Activated CD4-positive, alpha-beta T cell treated with anti-CD3 and anti-CD28 coated beads, Interleukin-2, amount 10 ng/mL, durations not matched to agents 7 days and 5 days (primary cell): ENCODE measurements around the gene SRGAP3. TPM values are rescaled to one million over a fixed set of nuclear protein-coding genes. Genes with fewer than 3 reads are reported as not detected.

Source experiments
- CTCF ChIA-PET: fragments of 350-600 bp; sonication (Branson Sonifier 250); formaldehyde crosslinking; loops from one replicate; lab custom pipeline; 2021; ENCODE audit warnings: antibody characterized with exemption; lab: Charles Lee
- POLR2A ChIA-PET: fragments of 350-600 bp; sonication (Branson Sonifier 250); formaldehyde crosslinking; loops from one replicate; lab custom pipeline; 2021; ENCODE audit warnings: antibody characterized with exemption; lab: Charles Lee
- DNase-seq: peaks from one replicate; pipeline ENCODE4 v3.0.0-alpha.2; 2020
- H3K27ac Mint-ChIP-seq: one replicate; pipeline ENCODE4 v1.8.0; 2021; ENCODE audit warnings: mild to moderate bottlenecking, moderate library complexity, mixed read lengths
- H3K27me3 Mint-ChIP-seq: one replicate; pipeline ENCODE4 v1.8.0; 2021; ENCODE audit warnings: mixed read lengths
- H3K36me3 Mint-ChIP-seq: one replicate; pipeline ENCODE4 v1.8.0; 2021; ENCODE audit warnings: low read depth, mixed read lengths
- H3K4me1 Mint-ChIP-seq: one replicate; pipeline ENCODE4 v1.8.0; 2021; ENCODE audit warnings: mixed read lengths
- H3K4me3 Mint-ChIP-seq: one replicate; pipeline ENCODE4 v1.8.0; 2021; ENCODE audit warnings: mild to moderate bottlenecking, moderate library complexity, mixed read lengths
- H3K9me3 Mint-ChIP-seq: one replicate; pipeline ENCODE4 v1.8.0; 2021; ENCODE audit warnings: mixed read lengths
- total RNA-seq, 2 experiments: library from RNA; stranded (reverse); gene quantifications; one replicate each; pipeline ENCODE4 v1.2.3, GENCODE V29; 2021

SRGAP3 gene
- total RNA-seq, 2 experiments from 2014 or later, result 3.2 to 4.0 TPM

DNA sequence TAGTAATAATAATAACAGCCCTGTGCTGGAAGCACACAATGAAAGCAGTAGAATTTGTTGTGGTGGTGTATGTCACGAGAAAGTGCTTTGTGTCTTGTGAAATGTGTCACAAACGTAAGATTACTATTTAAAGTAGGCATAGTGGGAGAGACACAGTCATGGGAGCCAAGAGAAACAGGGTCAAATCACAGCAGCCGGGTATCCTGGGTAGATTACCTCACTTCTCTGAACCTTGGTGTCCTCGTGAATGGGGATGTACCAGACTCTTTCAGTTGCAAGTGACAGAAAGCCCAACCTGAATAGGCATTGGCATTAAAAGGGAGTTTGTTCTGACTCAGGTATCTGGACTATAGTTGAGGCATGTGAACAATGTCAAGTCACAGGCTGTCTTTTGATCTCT, 29.1 kb upstream of the SRGAP3 start:
- Mint-ChIP-seq H3K4me1 (no peaks in the 10 kb centered on the region), H3K4me3 (no peak overlapping the region), H3K27ac (no peak overlapping the region), H3K36me3 (no peaks in the 10 kb centered on the region), H3K9me3 (no peaks in the 10 kb centered on the region), H3K27me3 (peaks cover 9% of the 10 kb centered on the region)
- no peak for DNase-seq
- ChIA-PET POLR2A (no interaction called here), CTCF (interaction anchor here (0.7 kb wide), 1 partner anchor 236 kb away, joined by 3 read pairs; no protein-coding TSS in a partner anchor)

DNA sequence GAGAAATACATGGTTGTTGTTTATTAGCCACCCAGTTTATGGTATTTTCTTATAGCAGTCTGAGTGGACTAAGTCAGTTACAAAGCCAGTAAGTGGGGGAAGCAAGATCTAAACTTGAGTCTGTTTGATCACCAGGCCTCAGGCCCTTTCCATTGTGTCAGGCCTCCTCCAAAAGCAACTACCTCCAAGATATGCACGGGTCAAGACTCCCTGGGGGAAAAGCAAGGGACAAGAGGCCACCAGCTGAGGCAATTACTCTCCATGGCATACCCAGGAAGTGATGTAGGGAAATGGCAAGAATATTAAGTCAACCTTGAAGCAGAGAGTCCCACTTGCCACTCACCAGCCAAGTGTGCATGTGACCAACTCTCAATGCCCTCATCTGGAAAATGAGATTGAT, 28.6 kb upstream of the SRGAP3 start:
- peaks cover 10% of the 10 kb centered on the region for H3K27me3 Mint-ChIP-seq
- CTCF ChIA-PET, result interaction anchor here (0.7 kb wide), 1 partner anchor 236 kb away, joined by 3 read pairs; no protein-coding TSS in a partner anchor

DNA sequence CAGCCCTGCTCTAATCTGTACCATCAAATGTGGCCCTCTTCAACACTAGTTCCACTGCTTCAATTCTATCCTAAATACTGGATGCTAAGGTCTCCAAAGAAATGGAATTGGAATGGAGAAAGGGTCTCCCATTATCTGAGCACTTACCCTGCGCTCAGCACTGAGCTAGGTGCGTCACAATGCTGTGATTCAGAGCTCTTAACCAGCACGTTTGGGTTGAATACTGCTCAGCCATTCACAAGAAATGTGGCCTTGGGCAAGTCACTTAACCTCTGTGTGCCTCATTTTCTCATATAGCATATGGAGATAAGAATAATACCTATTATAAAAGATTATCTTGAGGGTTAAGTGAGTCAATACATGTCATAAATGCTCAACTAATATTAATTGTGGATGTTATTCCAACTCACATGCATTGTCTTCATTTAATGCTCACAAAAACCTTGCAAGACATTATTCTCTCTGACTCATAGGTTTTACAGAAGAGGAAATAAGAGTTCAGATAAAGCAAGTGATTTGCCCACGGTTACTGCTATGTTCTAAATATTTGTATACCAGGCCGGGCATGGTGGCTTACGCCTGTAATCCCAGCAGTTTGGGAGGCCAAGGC, 27.4 kb upstream of the SRGAP3 start:
- Mint-ChIP-seq H3K27me3 (peaks cover 10% of the 10 kb centered on the region), H3K4me1 (no peaks in the 10 kb centered on the region), H3K36me3 (no peaks in the 10 kb centered on the region), H3K27ac (no peak overlapping the region), H3K9me3 (no peaks in the 10 kb centered on the region), H3K4me3 (no peak overlapping the region)
- DNase-seq, result no peak
- POLR2A ChIA-PET, result no interaction called here
- CTCF ChIA-PET, result interaction anchor here (1.0 kb wide), 1 partner anchor 9 kb away, joined by 7 read pairs; no protein-coding TSS in a partner anchor

More for the DNA sequence above, 28.6 kb upstream of the SRGAP3 start:
- Mint-ChIP-seq H3K36me3 (no peaks in the 10 kb centered on the region), H3K4me3 (no peak overlapping the region), H3K4me1 (no peaks in the 10 kb centered on the region), H3K27ac (no peak overlapping the region), H3K9me3 (no peaks in the 10 kb centered on the region)
- POLR2A ChIA-PET, result no interaction called here
- DNase-seq, result no peak

DNA sequence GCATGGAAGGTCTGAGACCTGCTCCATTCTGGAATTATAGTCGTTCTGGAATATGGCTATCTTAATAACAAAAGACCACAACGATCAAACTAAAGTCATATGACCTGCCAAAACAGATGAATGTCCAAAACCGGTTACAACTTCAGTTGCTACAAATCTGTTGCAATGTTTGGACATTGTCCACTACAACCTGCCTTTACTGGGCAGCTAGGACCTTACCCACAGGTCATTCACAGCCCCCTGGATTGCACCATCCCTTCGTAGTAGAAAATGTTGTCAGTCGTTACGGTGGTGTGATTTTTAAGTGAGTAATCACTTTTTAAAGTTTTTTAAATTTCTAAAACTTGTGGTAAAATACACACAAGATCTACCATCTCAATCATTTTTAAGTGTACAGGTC, 22.5 kb upstream of the SRGAP3 start:
- Mint-ChIP-seq H3K27me3 (peaks cover 8% of the 10 kb centered on the region), H3K9me3 (no peaks in the 10 kb centered on the region), H3K27ac (no peak overlapping the region), H3K36me3 (no peaks in the 10 kb centered on the region), H3K4me1 (no peaks in the 10 kb centered on the region), H3K4me3 (no peak overlapping the region)
- no peak for DNase-seq
- POLR2A ChIA-PET, result no interaction called here
- CTCF ChIA-PET, result no interaction called here

DNA sequence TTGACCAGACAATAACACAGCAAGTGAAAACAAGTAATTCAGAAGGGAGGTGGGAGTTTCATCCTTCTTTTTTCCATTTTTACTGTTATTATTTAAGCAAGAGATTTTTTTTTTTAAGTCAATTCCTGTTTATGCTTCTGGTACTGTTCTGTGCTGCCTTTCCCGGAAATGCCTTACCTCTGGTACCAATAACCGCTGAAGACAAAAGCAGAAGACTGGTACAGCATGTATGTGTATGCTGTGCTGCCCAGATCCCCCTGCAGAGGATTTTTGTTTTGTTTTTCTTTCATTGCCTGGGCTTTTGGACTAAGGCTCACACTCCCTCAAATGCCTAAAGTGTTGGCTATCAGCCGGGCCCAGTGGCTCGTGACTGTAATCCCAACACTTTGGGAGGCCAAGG, 21.3 kb upstream of the SRGAP3 start:
- Mint-ChIP-seq H3K27ac (no peak overlapping the region), H3K27me3 (peaks cover 8% of the 10 kb centered on the region), H3K4me1 (no peaks in the 10 kb centered on the region), H3K36me3 (no peaks in the 10 kb centered on the region), H3K9me3 (no peaks in the 10 kb centered on the region), H3K4me3 (no peak overlapping the region)
- DNase-seq, result no peak
- ChIA-PET POLR2A (no interaction called here), CTCF (no interaction called here)

DNA sequence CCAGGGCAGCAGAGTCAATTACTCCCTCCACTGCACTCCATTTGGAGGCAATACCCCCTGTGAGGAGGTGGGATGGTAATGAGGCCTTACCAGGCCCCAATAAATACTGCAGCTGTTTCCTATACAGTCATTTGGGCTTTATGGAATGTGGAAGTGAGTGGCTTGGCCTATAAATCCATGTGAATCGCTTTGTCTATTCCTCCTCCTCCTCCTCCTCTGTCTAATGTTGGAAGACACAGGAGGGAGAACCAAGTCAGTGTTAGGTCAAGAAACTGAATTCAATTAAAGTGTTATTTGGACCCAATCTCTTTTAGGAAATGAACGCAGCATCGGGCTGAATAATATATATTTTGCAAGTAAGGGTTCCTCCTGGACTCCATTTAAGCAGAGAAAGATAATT, 17.3 kb upstream of the SRGAP3 start:
- H3K9me3 Mint-ChIP-seq, result peaks cover 1% of the 10 kb centered on the region
- peaks cover 14% of the 10 kb centered on the region for H3K27me3 Mint-ChIP-seq
- CTCF ChIA-PET, result no interaction called here
- no peaks in the 10 kb centered on the region for H3K4me1 Mint-ChIP-seq
- POLR2A ChIA-PET, result no interaction called here
- H3K36me3 Mint-ChIP-seq, result no peaks in the 10 kb centered on the region
- no peak overlapping the region for H3K4me3 Mint-ChIP-seq
- H3K27ac Mint-ChIP-seq, result no peak overlapping the region
- no peak for DNase-seq

DNA sequence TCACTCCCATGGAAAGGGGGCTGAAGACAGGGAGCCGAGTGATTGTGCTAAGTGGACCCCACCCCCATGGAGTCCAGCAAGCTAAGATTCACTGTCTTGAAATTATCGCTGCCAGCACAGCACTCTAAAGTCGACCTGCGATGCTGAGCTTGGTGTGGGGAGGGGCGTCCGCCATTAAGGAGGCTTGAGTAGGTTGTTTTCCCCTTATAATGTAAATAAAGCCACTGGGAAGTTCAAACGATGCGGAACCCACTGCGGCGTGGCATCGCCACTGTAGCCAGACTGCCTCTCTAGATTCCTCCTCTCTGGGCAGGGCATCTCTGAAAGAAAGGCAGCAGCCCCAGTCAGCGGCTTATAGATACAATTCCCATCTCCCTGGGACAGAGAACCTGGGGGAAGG, 10.9 kb upstream of the SRGAP3 start:
- ChIA-PET CTCF (interaction anchor here (1.6 kb wide), 1 partner anchor 11 kb away, joined by 3 read pairs; the partner anchor contains the start of gene SRGAP3), POLR2A (no interaction called here)
- H3K4me1 Mint-ChIP-seq, result no peaks in the 10 kb centered on the region
- peaks cover 33% of the 10 kb centered on the region for H3K27me3 Mint-ChIP-seq
- H3K4me3 Mint-ChIP-seq, result no peak overlapping the region
- H3K9me3 Mint-ChIP-seq, result peaks cover 4% of the 10 kb centered on the region
- no peaks in the 10 kb centered on the region for H3K36me3 Mint-ChIP-seq
- no peak overlapping the region for H3K27ac Mint-ChIP-seq
- DNase-seq, result no peak

DNA sequence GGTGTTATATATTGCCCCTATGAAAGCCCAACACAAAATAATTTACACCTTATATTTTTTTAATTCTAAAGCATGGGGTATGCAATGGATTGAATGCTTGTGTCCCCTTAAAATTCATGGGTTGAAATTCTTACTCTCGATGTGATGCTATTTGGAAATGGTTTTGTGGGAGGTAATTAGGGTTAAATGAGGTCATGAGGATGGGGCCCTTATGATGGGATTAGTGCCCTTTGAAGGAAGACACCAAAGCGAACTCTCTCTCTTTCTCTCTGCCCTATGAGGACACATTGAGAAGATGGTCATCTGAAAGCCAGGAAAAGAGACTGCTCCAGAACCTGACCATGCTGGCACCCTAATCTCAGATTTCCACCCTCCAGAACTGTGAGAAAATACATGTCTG, 7.6 kb upstream of the SRGAP3 start:
- no peaks in the 10 kb centered on the region for H3K36me3 Mint-ChIP-seq
- H3K4me1 Mint-ChIP-seq, result no peaks in the 10 kb centered on the region
- ChIA-PET POLR2A (no interaction called here), CTCF (interaction anchor here (2.1 kb wide), 1 partner anchor 11 kb away, joined by 5 read pairs; no protein-coding TSS in a partner anchor)
- no peak overlapping the region for H3K27ac Mint-ChIP-seq
- peaks cover 34% of the 10 kb centered on the region for H3K27me3 Mint-ChIP-seq
- no peak overlapping the region for H3K4me3 Mint-ChIP-seq
- H3K9me3 Mint-ChIP-seq, result peaks cover 3% of the 10 kb centered on the region
- DNase-seq, result no peak

DNA sequence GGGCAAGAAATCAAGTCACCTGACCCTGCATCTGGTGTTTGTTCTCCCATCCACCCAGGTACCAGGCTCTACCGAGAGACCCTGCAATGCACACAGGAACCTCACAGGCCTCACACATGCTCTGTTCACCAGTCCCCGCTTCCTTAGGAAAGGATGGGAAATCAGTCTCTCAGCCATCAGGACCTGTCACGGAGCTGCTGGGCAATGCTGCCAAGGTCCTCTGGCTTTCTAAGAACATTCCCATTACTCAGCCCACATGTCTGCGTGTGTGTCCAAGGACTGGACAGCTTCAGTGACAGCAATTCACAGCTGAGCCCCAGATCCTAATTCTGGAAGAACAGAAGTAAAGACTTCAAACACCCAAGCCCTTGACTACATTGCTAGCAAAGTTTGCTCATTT, 6.5 kb upstream of the SRGAP3 start:
- H3K4me3 Mint-ChIP-seq, result no peak overlapping the region
- peaks cover 28% of the 10 kb centered on the region for H3K27me3 Mint-ChIP-seq
- DNase-seq, result no peak
- no peaks in the 10 kb centered on the region for H3K36me3 Mint-ChIP-seq
- H3K9me3 Mint-ChIP-seq, result peaks cover 3% of the 10 kb centered on the region
- ChIA-PET CTCF (no interaction called here), POLR2A (no interaction called here)
- H3K4me1 Mint-ChIP-seq, result no peaks in the 10 kb centered on the region
- no peak overlapping the region for H3K27ac Mint-ChIP-seq

DNA sequence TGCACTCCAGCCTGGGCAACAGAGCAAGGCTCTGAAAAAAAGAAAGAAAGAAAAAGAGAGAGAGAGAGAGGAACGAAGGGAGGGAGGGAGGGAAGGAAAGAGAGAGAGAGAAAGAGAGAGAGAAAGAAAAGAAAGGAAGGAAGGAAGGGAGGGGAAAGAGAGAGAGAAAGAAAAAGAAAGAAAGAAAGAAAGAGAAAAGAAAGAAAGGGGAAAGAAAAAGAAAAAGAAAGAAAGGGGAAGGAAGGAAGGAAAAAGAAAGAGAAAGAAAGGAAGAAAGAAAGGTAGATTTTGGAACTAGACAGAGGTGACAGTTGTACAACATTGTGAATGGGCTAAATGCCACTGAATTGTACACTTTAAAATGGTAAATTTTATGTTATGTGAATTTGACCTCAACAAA, 5.3 kb upstream of the SRGAP3 start:
- DNase-seq, result no peak
- CTCF ChIA-PET, result no interaction called here
- peaks cover 9% of the 10 kb centered on the region for H3K4me1 Mint-ChIP-seq
- peaks cover 27% of the 10 kb centered on the region for H3K27me3 Mint-ChIP-seq
- no peak overlapping the region for H3K4me3 Mint-ChIP-seq
- POLR2A ChIA-PET, result interaction anchor here (0.6 kb wide), 1 partner anchor 26 kb away, joined by 3 read pairs; no protein-coding TSS in a partner anchor
- H3K36me3 Mint-ChIP-seq, result no peaks in the 10 kb centered on the region
- H3K27ac Mint-ChIP-seq, result no peak overlapping the region
- H3K9me3 Mint-ChIP-seq, result peaks cover 3% of the 10 kb centered on the region

DNA sequence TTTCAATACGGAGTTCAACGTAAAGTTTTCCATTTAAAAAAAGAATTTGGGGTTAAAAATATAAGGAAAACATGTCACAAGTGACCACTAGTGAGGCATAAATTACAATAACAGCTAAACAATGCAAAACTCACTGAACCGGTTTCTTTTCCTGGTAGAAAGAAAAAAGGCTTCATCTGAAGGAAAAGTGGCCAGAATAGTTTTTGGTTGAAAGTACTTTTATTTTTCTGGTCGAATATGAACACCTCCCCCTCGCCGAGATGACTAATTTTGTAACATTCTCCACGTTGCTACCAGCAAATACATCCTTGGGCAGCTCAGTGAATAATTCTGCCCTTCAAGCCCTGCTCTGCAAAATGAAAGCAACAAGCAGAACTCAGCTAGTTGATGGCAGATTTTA, 3.9 kb upstream of the SRGAP3 start:
- no peak overlapping the region for H3K4me3 Mint-ChIP-seq
- DNase-seq, result no peak
- ChIA-PET POLR2A (no interaction called here), CTCF (no interaction called here)
- peaks cover 29% of the 10 kb centered on the region for H3K27me3 Mint-ChIP-seq
- peaks cover 3% of the 10 kb centered on the region for H3K9me3 Mint-ChIP-seq
- H3K4me1 Mint-ChIP-seq, result peaks cover 24% of the 10 kb centered on the region
- H3K27ac Mint-ChIP-seq, result no peak overlapping the region
- H3K36me3 Mint-ChIP-seq, result no peaks in the 10 kb centered on the region

DNA sequence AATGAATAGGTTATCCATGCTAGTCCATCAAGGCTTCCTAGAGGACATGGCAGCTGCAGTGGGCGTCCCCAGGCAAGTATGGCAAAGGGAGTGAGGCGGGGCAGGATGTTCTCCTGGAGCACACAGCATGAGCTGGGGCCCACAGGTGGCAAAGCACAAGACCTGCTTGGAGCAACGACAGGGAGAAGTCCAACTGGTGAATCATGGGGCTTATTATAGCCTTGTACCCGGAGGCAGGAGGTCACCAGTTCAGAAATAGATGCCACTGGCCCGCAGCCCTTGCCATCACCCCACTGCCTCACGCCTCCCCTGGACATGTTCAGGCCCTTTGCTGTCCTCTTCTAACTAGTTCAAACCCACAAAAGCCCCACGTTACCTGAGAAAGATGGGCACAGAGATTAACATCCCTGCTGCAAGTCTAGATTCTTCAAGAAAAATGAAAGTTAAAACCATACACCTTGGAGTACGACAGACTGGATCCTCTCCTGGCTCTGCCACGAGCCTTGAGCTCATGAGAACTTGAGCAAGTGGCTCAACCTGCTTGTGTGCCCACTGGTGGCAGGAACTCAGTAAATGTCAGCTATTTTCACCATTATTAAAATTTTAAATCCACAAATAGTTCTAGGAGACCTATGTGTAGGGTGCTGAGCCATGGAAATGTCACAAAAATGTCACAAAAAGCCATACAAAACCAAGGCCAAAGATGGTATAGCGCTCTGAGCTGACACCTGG, 1.8 kb upstream of the SRGAP3 start:
- peaks cover 32% of the 10 kb centered on the region for H3K4me1 Mint-ChIP-seq
- ChIA-PET POLR2A (no interaction called here), CTCF (interaction anchor here (1.3 kb wide), 1 partner anchor 83 kb away, joined by 3 read pairs; no protein-coding TSS in a partner anchor)
- DNase-seq, result no peak
- H3K27me3 Mint-ChIP-seq, result peaks cover 27% of the 10 kb centered on the region
- H3K27ac Mint-ChIP-seq, result no peak overlapping the region
- no peak overlapping the region for H3K4me3 Mint-ChIP-seq
- H3K9me3 Mint-ChIP-seq, result no peaks in the 10 kb centered on the region
- H3K36me3 Mint-ChIP-seq, result no peaks in the 10 kb centered on the region

DNA sequence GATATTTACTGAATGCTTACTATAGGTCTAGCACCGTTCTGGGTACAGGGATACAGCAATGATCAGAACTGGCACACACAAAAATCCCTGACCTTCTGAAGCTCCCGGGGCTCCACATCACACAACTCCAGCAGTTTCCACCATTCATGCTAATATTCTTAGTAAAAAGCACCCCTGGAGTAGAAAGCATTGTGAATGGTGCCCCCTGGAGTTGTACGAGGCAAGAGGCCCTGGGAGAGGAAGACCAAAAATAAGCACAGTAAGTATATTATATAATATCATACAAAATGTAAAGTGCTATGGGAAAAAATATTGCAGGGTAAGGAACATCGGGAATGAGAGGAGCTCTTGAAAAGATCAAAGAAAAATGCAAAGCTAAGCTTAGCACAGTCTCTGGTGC, 790 bp upstream of the SRGAP3 start:
- POLR2A ChIA-PET, result no interaction called here
- peaks cover 20% of the 10 kb centered on the region for H3K27me3 Mint-ChIP-seq

More for the DNA sequence above, 790 bp upstream of the SRGAP3 start:
- no peak for DNase-seq
- Mint-ChIP-seq H3K9me3 (no peaks in the 10 kb centered on the region), H3K4me1 (peaks cover 32% of the 10 kb centered on the region), H3K27ac (no peak overlapping the region), H3K4me3 (no peak overlapping the region), H3K36me3 (no peaks in the 10 kb centered on the region)
- CTCF ChIA-PET, result interaction anchor here (0.9 to 1.3 kb wide), 3 partner anchors 10 to 86 kb away, joined by 3 read pairs; no protein-coding TSS in a partner anchor
